Measurements from ENCODE around the gene USP9X.
"Not testable (repeated sequence)": the region's sequence is repeated elsewhere in the genome, so short reads cannot be mapped to it uniquely, and the experiment has no call there.

USP9X gene

DNA sequence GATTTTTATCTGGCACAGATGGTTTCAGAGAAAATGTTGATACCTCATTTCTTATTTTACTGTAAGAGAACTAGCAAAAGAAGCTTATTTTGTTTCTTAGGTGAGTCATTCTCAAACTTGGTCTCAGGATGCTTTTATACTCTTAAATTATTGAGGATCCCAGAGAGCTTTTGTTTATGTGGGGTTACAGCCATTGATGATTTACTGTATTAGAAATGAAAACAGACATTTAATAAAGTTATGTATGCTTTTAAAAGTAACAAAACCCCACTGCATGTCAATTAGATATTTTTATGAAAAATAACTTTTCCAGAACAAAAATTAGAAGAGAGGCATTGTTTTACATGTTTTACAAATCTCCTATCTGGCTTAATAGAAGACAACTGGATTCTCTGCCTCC, 12.1 kb downstream of the USP9X start:
- TF ChIP-seq EZH2phosphoT487 (IDR thresholded peaks at IDR 0.05; ENCODE audit: low read depth) = no peak
- TF ChIP-seq, protein P1, sequence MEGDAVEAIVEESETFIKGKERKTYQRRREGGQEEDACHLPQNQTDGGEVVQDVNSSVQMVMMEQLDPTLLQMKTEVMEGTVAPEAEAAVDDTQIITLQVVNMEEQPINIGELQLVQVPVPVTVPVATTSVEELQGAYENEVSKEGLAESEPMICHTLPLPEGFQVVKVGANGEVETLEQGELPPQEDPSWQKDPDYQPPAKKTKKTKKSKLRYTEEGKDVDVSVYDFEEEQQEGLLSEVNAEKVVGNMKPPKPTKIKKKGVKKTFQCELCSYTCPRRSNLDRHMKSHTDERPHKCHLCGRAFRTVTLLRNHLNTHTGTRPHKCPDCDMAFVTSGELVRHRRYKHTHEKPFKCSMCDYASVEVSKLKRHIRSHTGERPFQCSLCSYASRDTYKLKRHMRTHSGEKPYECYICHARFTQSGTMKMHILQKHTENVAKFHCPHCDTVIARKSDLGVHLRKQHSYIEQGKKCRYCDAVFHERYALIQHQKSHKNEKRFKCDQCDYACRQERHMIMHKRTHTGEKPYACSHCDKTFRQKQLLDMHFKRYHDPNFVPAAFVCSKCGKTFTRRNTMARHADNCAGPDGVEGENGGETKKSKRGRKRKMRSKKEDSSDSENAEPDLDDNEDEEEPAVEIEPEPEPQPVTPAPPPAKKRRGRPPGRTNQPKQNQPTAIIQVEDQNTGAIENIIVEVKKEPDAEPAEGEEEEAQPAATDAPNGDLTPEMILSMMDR (IDR thresholded peaks at IDR 0.05; ENCODE audit: low read depth, low read length) = no peak
- Histone ChIP-seq H3K4me1 (ENCODE audit: low read length) (peaks cover 14% of the 10 kb centered on the region), H3K4me3 (ENCODE audit: low read length) (no peak overlapping the region), H3K9ac (ENCODE audit: low read length) (no peak overlapping the region), H2AFZ (ENCODE audit: low read depth, low read length) (no peak overlapping the region), H3K79me2 (ENCODE audit: low read length) (peaks cover 100% of the 10 kb centered on the region), H4K20me1 (ENCODE audit: insufficient read depth, low read length) (peaks cover 94% of the 10 kb centered on the region), H3K27ac (ENCODE audit: low read length) (no peak overlapping the region), H3K27me3 (ENCODE audit: low read depth, low read length) (no peaks in the 10 kb centered on the region), H3K9me3 (ENCODE audit: insufficient read depth, low read length) (no peaks in the 10 kb centered on the region), H3K36me3 (replicated peaks; ENCODE audit: low read depth, low read length) (peaks cover 4% of the 10 kb centered on the region), H3K4me2 (ENCODE audit: low read length) (no peak overlapping the region)

- Histone ChIP-seq H4K20me1 (ENCODE audit: insufficient read depth, low read length) (peaks cover 94% of the 10 kb centered on the region), H3K79me2 (ENCODE audit: low read length) (peaks cover 100% of the 10 kb centered on the region), H3K27ac (ENCODE audit: low read length) (no peak overlapping the region), H3K4me3 (ENCODE audit: low read length) (no peak overlapping the region), H3K4me1 (ENCODE audit: low read length) (peaks cover 10% of the 10 kb centered on the region), H3K9me3 (ENCODE audit: insufficient read depth, low read length) (no peaks in the 10 kb centered on the region), H3K36me3 (replicated peaks; ENCODE audit: low read depth, low read length) (peaks cover 4% of the 10 kb centered on the region), H2AFZ (ENCODE audit: low read depth, low read length) (no peak overlapping the region), H3K4me2 (ENCODE audit: low read length) (no peak overlapping the region), H3K27me3 (ENCODE audit: low read depth, low read length) (no peaks in the 10 kb centered on the region), H3K9ac (ENCODE audit: low read length) (no peak overlapping the region)
- TF ChIP-seq EZH2phosphoT487 (IDR thresholded peaks at IDR 0.05; ENCODE audit: low read depth) = no peak
- TF ChIP-seq, protein P1 (IDR thresholded peaks at IDR 0.05; ENCODE audit: low read depth, low read length) = no peak
Measured at GRCh38 chrX:41100200-41100599, 15.0 kb downstream of the USP9X start.

DNA sequence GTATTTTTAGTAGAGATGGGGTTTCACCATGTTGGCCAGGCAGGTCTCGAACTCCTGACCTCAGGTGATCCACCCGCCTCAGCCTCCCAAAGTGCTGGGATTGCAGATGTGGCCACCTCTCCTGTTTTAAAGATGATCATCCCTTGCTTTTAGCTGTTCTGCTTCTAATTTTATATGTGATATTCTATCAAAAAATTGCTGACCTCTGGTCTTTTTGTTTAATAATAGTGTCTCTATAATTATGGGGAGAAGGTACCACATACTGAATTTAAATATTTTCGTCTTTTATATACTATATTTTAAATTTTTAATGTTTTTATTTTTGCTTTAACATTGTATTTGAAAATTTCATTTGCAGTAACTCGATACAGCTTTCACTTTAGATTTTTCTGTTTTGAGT, 15.6 kb downstream of the USP9X start:
- H3K9ac ChIP-seq (ENCODE audit: low read length) = no peak overlapping the region
- TF ChIP-seq, protein P1 (IDR thresholded peaks at IDR 0.05; ENCODE audit: low read depth, low read length) = no peak
- TF ChIP-seq EZH2phosphoT487 (IDR thresholded peaks at IDR 0.05; ENCODE audit: low read depth) = no peak
- H3K4me3 ChIP-seq (ENCODE audit: low read length) = no peak overlapping the region
- peaks cover 4% of the 10 kb centered on the region for H3K4me1 ChIP-seq (ENCODE audit: low read length)
- H3K27me3 ChIP-seq (ENCODE audit: low read depth, low read length) = no peaks in the 10 kb centered on the region
- H3K79me2 ChIP-seq (ENCODE audit: low read length) = peaks cover 100% of the 10 kb centered on the region
- no peak overlapping the region for H3K4me2 ChIP-seq (ENCODE audit: low read length)
- no peaks in the 10 kb centered on the region for H3K9me3 ChIP-seq (ENCODE audit: insufficient read depth, low read length)
- H3K36me3 ChIP-seq (replicated peaks; ENCODE audit: low read depth, low read length) = peaks cover 4% of the 10 kb centered on the region
- no peak overlapping the region for H3K27ac ChIP-seq (ENCODE audit: low read length)
- peaks cover 94% of the 10 kb centered on the region for H4K20me1 ChIP-seq (ENCODE audit: insufficient read depth, low read length)
- no peak overlapping the region for H2AFZ ChIP-seq (ENCODE audit: low read depth, low read length)

- H3K9ac ChIP-seq (ENCODE audit: low read length) = no peak overlapping the region
- H4K20me1 ChIP-seq (ENCODE audit: insufficient read depth, low read length) = peaks cover 88% of the 10 kb centered on the region
- H3K4me3 ChIP-seq (ENCODE audit: low read length) = no peak overlapping the region
Measured at GRCh38 chrX:41105005-41105404, 19.8 kb downstream of the USP9X start.

GRCh38 chrX:41106257-41106656, 21.0 kb downstream of the USP9X start:
- H3K27me3 ChIP-seq (ENCODE audit: low read depth, low read length); H3K4me1 ChIP-seq (ENCODE audit: low read length); H3K36me3 ChIP-seq (replicated peaks; ENCODE audit: low read depth, low read length); H3K4me3 ChIP-seq (ENCODE audit: low read length); H3K27ac ChIP-seq (ENCODE audit: low read length); H3K4me2 ChIP-seq (ENCODE audit: low read length); H2AFZ ChIP-seq (ENCODE audit: low read depth, low read length); H3K9ac ChIP-seq (ENCODE audit: low read length); H3K9me3 ChIP-seq (ENCODE audit: insufficient read depth, low read length): not testable (repeated sequence)
- Histone ChIP-seq H3K79me2 (ENCODE audit: low read length) (peaks cover 99% of the 10 kb centered on the region), H4K20me1 (ENCODE audit: insufficient read depth, low read length) (peaks cover 91% of the 10 kb centered on the region)

More at GRCh38 chrX:41105005-41105404, 19.8 kb downstream of the USP9X start:
- no peaks in the 10 kb centered on the region for H3K9me3 ChIP-seq (ENCODE audit: insufficient read depth, low read length)
- no peak overlapping the region for H3K4me2 ChIP-seq (ENCODE audit: low read length)
- peaks cover 99% of the 10 kb centered on the region for H3K79me2 ChIP-seq (ENCODE audit: low read length)
- H3K36me3 ChIP-seq (replicated peaks; ENCODE audit: low read depth, low read length) = peaks cover 9% of the 10 kb centered on the region
- no peak overlapping the region for H3K27ac ChIP-seq (ENCODE audit: low read length)
- no peak for TF ChIP-seq EZH2phosphoT487 (IDR thresholded peaks at IDR 0.05; ENCODE audit: low read depth)
- TF ChIP-seq, protein P1 (IDR thresholded peaks at IDR 0.05; ENCODE audit: low read depth, low read length) = no peak
- no peaks in the 10 kb centered on the region for H3K27me3 ChIP-seq (ENCODE audit: low read depth, low read length)
- H3K4me1 ChIP-seq (ENCODE audit: low read length) = no peaks in the 10 kb centered on the region; the same call in 1 of the 2 replicates
- H2AFZ ChIP-seq (ENCODE audit: low read depth, low read length) = no peak overlapping the region
